Mesodermal cell (in vitro differentiated cells): ENCODE measurements around the gene TRPV4.

Experiments
- H3K27ac ChIP-seq: 2 replicates; pipeline ENCODE4 v1.7.0; 2013; ENCODE audit warnings: mild to moderate bottlenecking, low read depth, low read length, moderate library complexity; ENCODE audit not compliant: severe bottlenecking
- H3K36me3 ChIP-seq: 2 replicates; pipeline ENCODE4 v1.7.1; 2013; ENCODE audit warnings: mild to moderate bottlenecking, low read length, moderate library complexity; ENCODE audit not compliant: control insufficient read depth, insufficient read depth
- H3K4me1 ChIP-seq: one replicate; pipeline ENCODE4 v1.7.1; 2013; ENCODE audit warnings: mild to moderate bottlenecking, low read length; ENCODE audit not compliant: insufficient read depth, control insufficient read depth, poor library complexity, severe bottlenecking
- H3K4me3 ChIP-seq: 2 replicates; pipeline ENCODE4 v1.7.0; 2013; ENCODE audit warnings: low read length, control low read depth, mild to moderate bottlenecking; ENCODE audit not compliant: insufficient read depth, poor library complexity, severe bottlenecking; ENCODE audit errors: extremely low read depth
- H3K9me3 ChIP-seq: 2 replicates; pipeline ENCODE4 v1.7.1; 2013; ENCODE audit warnings: mild to moderate bottlenecking, low read length, moderate library complexity; ENCODE audit not compliant: control insufficient read depth
- WGBS, 2 experiments: methylation state at CpG; one replicate each; pipeline ENCODE4 v1.1.5; 2013; ENCODE audit warnings: missing lambda C conversion rate in 2 of 2; ENCODE audit not compliant: insufficient coverage in 2 of 2; 5-methylcytosine and 5-hydroxymethylcytosine counted together

The TRPV4 gene

DNA sequence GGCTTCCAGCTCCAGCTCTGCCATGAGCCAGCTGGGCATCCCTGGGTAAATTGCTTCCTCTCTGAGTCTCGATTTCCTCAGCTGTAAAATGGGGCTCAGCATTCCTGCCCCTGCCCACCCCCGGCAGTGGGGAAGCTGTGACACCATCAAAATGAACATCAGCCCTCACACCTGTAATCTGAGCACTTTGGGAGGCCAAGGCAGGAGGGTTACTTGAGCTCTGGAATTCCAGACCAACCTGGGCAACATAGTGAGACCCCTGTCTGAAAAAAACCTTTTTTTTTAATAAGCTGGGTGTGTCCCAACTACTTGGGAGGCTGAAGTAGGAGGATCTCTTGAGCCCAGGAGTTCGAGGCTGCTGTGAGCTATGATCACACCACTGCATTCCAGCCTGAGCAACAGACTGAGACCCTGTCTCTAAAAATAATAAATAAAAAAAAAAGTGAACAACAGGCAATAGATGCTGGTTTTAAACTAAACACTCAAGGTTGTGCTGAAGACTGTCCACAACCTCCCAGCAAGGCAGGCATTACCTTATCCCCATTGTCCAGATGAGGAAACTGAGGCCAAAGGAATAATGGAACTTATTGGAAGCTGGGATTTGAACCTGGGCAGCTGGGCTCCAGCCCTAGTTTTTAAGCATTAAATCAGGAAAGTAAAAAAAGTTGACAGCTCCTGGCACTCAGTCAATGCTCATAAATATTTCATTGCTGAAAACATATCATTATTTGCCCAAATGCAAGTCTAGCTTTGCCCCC lies 4.3 kb downstream of the TRPV4 start:
- Histone ChIP-seq H3K27ac (no peak overlapping the region), H3K4me3 (no peak overlapping the region), H3K36me3 (no peaks in the 10 kb centered on the region), H3K9me3 (no peaks in the 10 kb centered on the region), H3K4me1 (no peaks in the 10 kb centered on the region)
- WGBS, 2 experiments: 88% methylated on average over 1 of the region's 3 CpGs; no CpG with 5 or more reads in 1 of the 2 experiments

GRCh38 chr12:109827566-109828550 lies 5.3 kb downstream of the TRPV4 start:
- WGBS, 2 experiments: 75 to 78% methylated on average over 13 to 19 of the region's 19 CpGs
- H3K27ac ChIP-seq: no peak overlapping the region
- H3K36me3 ChIP-seq: no peaks in the 10 kb centered on the region
- H3K4me3 ChIP-seq: no peak overlapping the region
- peaks cover 5% of the 10 kb centered on the region for H3K4me1 ChIP-seq
- no peaks in the 10 kb centered on the region for H3K9me3 ChIP-seq

GRCh38 chr12:109827080-109827479 lies 6.1 kb downstream of the TRPV4 start:
- 83% methylated on average over 2 of the region's 3 CpGs; no CpG with 5 or more reads in 1 of the 2 experiments for WGBS, 2 experiments
- peaks cover 8% of the 10 kb centered on the region for H3K4me1 ChIP-seq
- H3K27ac ChIP-seq: no peak overlapping the region
- H3K9me3 ChIP-seq: no peaks in the 10 kb centered on the region
- H3K4me3 ChIP-seq: no peak overlapping the region
- no peaks in the 10 kb centered on the region for H3K36me3 ChIP-seq

DNA sequence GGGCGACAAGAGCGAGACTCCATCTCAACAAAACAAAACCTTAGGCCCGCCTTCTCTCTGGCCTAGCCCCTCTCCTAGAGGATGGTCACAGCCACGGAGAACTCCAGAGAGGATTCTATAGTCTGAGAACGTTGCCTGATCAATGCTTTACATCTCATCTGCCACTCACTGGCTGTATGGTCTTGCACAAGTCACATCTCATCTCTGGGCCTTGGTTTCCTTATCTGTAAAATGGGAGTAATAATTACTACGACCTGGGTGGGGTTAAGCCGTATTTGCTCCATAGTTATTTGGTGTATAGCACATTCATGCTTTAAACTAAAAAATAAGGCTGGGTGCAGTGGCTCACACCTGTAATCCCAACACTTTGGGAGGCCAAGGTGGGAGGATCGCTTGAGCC lies 8.5 kb downstream of the TRPV4 start:
- 81 to 83% methylated on average over 3 to 7 of the region's 8 CpGs for WGBS, 2 experiments
- Histone ChIP-seq H3K4me1 (peaks cover 8% of the 10 kb centered on the region), H3K9me3 (no peaks in the 10 kb centered on the region), H3K4me3 (no peak overlapping the region), H3K27ac (no peak overlapping the region), H3K36me3 (no peaks in the 10 kb centered on the region)

- Histone ChIP-seq H3K9me3 (no peaks in the 10 kb centered on the region), H3K4me3 (no peak overlapping the region), H3K4me1 (peaks cover 8% of the 10 kb centered on the region), H3K36me3 (no peaks in the 10 kb centered on the region), H3K27ac (no peak overlapping the region)
- WGBS, 2 experiments: 85 to 89% methylated on average over 14 to 15 of the region's 15 CpGs
Measured at GRCh38 chr12:109822951-109823411, 10.2 kb downstream of the TRPV4 start.

DNA sequence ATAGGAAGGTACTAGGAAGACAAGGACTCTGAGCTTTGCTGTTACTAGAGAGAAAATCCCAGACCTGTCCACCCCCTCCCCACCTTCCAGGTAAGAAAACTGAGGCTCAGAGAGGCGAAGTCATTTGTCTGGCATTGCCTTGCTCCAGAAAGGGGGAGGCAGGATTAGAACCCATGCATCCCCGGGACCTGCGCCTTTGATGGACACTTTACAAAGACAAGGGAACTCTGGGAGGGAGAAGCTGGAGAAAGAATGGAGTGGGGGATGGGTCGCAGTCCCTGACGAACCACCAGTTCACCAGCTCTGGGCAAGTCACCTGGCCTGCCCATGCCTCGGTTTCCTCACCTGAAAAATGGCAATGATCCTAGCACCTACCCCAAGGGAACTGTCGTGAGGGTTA lies 10.8 kb downstream of the TRPV4 start:
- WGBS, 2 experiments: 80 to 83% methylated on average over 2 to 6 of the region's 7 CpGs
- peaks cover 8% of the 10 kb centered on the region for H3K4me1 ChIP-seq
- H3K4me3 ChIP-seq: no peak overlapping the region
- H3K9me3 ChIP-seq: no peaks in the 10 kb centered on the region
- no peaks in the 10 kb centered on the region for H3K36me3 ChIP-seq
- no peak overlapping the region for H3K27ac ChIP-seq

DNA sequence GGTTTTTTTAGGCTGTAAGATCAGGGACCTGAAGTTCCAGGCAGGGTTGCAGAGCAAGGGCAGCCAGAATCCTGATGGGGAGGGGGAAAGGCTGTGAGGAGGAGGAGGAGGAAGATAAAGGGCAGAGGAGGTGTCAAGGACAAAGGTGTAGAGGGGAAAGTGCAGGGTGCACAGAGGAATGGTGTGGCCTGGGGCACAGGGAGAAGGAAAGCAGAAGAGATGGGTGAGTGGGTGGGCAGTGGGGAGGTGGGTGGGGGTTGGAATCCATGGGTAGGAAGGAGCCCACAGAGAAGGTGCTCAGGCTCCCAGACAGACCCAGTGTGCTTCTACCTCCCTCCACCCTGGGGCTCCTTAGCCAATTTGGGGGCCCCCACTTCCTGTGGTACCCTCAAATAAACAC lies 11.2 kb downstream of the TRPV4 start:
- H3K4me3 ChIP-seq: no peak overlapping the region
- H3K9me3 ChIP-seq: no peaks in the 10 kb centered on the region
- peaks cover 8% of the 10 kb centered on the region for H3K4me1 ChIP-seq
- no peaks in the 10 kb centered on the region for H3K36me3 ChIP-seq
- no peak overlapping the region for H3K27ac ChIP-seq

DNA sequence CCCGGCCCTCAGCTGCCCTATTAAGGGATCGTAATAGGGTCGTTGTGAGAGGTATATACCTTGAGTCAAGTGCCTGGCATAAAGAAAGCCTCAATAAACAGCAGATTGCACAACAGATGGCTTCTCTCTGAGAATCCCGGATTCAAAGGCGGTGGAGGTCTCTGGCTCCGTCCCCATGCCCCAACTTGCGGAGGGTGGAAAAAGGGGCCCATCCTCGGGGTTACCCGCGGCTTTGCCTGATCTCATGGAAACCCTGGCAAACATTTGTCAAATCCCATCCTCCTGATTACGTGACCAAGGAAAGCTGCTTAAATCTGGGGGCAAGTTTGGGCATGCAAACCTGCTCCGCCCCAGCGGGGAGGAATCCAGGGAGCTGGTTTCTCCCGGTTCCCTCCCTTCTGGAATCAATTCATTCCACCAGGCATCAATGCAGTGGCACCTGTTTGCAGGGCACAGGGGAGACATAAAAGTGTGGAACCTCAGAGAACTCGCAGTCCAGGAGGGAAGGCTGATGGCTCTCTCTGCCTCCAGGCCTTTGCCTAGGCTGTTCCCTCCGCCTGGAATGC lies 12.3 kb downstream of the TRPV4 start:
- H3K27ac ChIP-seq: no peak overlapping the region
- WGBS, 2 experiments: 88 to 96% methylated on average over 13 to 15 of the region's 16 CpGs

DNA sequence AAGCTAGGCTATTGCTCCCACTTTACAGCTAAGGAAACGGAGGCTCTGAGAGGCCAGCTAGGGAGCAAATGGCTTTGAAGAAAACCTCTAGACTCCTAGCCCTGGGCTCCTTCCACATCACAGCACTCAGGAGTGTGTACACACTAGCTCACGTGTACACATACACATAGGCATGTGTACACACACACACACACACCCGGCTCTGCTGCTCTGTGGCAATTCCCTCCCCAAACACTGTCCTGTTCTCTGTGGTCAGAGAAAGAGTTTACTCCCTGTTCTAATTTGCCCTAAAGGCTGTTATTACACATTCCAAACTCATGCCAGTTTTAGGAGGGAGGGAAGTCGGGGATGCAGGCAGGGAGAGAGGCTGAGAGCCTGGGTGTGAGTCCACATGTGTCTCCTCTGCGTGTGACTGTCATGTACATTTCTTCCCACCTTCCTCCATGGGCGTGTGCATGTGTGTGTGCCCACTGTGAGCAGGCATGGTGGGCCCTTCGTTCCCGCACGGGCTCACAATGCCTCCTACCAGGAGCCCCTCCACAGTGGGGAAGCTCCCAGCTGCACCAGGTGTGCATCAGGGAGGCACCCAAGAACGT lies 14.2 kb downstream of the TRPV4 start:
- WGBS, 2 experiments: 91 to 94% methylated on average over 7 to 9 of the region's 10 CpGs
- Histone ChIP-seq H3K4me1 (peaks cover 8% of the 10 kb centered on the region), H3K27ac (no peak overlapping the region), H3K4me3 (no peak overlapping the region), H3K9me3 (peaks cover 3% of the 10 kb centered on the region), H3K36me3 (peaks cover 2% of the 10 kb centered on the region)

More for the DNA sequence above, 12.3 kb downstream of the TRPV4 start:
- no peak overlapping the region for H3K4me3 ChIP-seq
- H3K4me1 ChIP-seq: peaks cover 8% of the 10 kb centered on the region
- no peaks in the 10 kb centered on the region for H3K36me3 ChIP-seq
- H3K9me3 ChIP-seq: no peaks in the 10 kb centered on the region

GRCh38 chr12:109818253-109818652 lies 14.9 kb downstream of the TRPV4 start:
- Histone ChIP-seq H3K9me3 (peaks cover 8% of the 10 kb centered on the region), H3K27ac (no peak overlapping the region), H3K36me3 (peaks cover 9% of the 10 kb centered on the region), H3K4me1 (peaks cover 7% of the 10 kb centered on the region), H3K4me3 (no peak overlapping the region)
- 80 to 100% methylated on average over 1 to 3 of the region's 9 CpGs for WGBS, 2 experiments
